GM21529 (cell line): Measurements from ENCODE around the gene FAM107A.

Experiments
- ATAC-seq: cut with Tn5 transposase; IDR thresholded peaks from one replicate; pipeline ENCODE4 v1.9.1; 2021; ENCODE audit not compliant: unreplicated experiment

Gene FAM107A

GRCh38 chr3:58594117-58594516, 16.9 kb upstream of the FAM107A start:
- ATAC-seq: no peak

- no peak for ATAC-seq
Observed at GRCh38 chr3:58591517-58592510, 14.6 kb upstream of the FAM107A start.

DNA sequence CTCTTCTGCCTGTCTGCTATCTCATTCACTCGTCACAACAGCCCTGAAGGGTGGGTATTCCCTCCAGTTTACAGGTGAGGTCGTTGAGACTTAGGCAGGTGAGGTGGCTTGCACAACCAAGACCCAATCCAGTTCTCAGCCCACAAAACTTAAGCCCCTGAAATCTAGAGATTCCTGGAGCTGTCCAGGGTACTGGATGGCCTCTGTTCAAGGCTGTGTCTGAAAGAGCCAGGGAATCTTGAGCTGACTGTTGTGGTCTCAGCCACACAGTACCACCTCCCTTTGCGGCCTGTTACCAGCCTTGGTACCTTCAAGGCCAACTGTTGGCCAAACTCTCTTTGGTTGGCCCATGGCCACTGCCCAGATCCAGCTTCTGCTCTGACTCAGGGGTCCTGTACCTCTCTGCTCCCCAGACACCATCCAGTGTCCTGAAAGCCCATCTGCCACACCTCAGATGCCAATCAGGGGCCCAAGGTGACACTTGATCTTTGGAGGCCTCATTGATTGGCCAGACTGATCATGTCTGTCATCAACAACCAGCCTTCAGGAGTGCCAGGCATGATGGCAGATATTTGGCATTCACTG, 10.9 kb upstream of the FAM107A start:
- ATAC-seq: no peak

GRCh38 chr3:58586776-58587192, 9.6 kb upstream of the FAM107A start:
- ATAC-seq: no peak

DNA sequence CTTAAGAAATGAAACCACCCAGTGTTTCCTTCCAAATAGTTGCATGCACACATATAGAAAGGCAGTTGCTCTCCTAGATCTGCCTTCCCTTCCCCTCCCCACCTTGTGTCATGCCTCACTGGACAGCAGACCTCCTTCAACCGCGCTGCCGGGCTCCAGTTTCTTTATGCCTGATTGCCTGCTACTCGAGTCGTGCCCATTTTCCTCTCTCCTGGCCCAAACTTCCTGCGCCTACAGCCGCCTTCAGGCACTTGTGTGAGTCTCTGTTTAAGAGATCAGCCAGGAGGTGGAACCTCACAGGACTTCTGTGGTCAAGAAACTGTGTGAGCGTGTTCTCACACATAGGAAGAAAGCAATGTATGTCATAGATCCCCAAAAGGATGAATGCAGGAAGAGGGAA, 8.8 kb upstream of the FAM107A start:
- ATAC-seq: peak; percentile 36

GRCh38 chr3:58585005-58585786, 8.0 kb upstream of the FAM107A start:
- peak; percentile 91 for ATAC-seq

DNA sequence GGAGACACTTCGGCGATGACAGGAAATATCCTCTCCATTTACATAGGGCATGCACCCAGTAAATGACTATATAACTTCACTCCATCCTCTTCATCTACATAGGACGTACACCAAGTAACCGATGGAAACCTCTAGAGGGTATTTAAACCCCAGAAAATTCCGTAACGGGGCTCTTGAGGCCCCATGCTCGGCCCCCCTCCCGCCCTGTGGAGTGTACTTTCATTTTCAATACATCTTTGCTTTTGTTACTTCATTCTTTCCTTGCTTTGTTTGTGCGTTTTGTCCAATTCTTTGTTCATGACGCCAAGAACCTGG, 7.5 kb upstream of the FAM107A start:
- ATAC-seq: no peak

DNA sequence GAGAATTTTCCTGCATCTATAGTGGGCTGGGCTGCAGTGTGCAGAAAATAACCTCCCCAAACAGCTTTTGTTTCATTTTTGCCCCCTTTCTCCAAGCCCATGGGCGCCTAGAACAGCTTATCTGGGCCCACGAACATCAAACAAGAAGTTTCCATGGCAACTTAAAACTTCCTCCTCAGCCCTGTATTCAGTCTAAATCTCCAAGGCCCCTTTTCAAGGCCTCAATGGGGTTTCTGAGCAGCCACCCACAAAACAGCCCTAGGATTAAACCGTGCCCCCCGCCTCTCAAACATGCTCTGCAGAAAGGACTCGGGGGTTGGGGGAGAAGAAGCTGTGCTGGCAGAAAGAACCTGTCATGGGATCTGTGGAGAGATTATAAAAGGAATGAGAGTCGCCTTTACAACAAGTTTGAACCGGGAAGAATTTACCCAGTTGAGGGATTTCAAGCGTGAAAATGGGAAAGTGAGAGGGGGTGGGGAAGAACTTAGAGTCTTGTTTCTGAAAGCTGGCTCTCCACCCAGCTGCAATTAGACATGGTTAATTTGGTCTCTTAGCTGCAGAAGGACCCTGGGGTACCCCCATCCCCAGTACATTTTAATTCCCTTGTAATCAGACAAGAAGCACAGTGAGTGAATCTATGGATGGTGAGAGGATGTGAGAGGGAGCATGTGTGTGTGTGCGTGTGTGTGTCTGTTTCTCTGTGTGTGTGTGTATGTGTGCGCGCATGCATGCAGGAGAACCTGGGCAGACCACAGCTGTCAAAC, 4.3 kb upstream of the FAM107A start:
- no peak for ATAC-seq

GRCh38 chr3:58580826-58581327, 3.7 kb upstream of the FAM107A start:
- ATAC-seq: no peak

DNA sequence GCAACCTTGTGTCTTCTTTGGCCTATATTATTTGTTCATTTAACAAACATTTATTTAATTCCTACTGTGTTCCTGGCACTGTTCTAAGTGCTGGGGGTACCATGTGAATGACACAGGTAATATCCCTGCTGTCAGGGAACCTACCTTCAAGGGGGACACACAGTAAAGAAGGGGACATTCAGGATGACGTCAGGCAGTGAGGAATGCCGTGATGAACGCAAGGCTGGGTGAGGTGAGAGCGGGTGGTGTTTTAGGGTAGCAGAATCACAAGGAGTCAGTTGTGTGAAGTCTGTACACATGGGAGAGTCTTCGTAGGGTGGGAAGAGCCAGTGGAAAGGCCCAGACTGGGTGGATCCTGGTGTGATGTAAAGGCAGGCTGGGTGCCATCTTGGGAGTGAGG, 1.7 kb upstream of the FAM107A start:
- ATAC-seq: no peak

- no peak for ATAC-seq
Observed at GRCh38 chr3:58576716-58577115, 475 bp downstream of the FAM107A start.

- no peak for ATAC-seq
Observed at GRCh38 chr3:58575971-58576652, 1.1 kb downstream of the FAM107A start.

- no peak for ATAC-seq
Observed at GRCh38 chr3:58574682-58575081, 2.5 kb downstream of the FAM107A start.

DNA sequence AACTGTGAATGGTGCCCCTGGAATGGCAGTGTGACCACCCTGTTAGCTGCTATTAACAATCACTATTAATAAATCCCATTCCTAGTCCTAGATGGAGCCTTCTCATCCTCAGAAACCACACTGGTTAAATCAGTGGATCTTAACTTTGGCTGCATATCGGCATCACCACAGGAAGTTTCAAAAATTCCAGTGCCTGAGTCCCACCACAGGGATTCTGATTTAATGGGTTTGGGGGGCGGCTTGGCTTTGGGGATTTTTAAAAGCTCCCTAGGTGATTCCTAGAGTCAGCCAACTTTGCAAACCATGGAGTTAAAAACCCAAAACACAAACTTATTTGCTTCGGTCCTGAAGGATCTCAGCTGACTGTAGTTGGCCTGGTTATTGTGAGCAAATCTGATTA, 3.1 kb downstream of the FAM107A start:
- no peak for ATAC-seq

DNA sequence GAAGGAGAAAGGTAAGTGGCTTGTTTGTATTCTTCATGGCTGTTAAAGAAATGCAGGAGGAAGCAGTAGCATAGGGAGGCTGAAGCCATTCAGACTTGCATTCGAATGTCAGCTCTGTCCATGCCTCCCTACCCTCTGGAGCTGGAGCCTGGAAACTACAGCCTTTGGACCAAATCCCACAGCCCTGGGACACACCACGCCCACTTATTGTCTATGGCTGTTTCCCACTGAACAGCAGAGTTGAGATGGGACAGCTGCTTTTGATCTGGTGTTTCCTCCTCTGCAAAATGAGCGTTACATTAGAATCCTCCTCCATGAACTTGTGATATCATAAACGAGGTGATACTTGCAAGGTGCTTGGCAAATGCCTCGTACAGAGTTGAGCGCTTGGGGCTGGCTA, 3.6 kb downstream of the FAM107A start:
- no peak for ATAC-seq

GRCh38 chr3:58572634-58573230, 4.5 kb downstream of the FAM107A start:
- ATAC-seq: no peak

DNA sequence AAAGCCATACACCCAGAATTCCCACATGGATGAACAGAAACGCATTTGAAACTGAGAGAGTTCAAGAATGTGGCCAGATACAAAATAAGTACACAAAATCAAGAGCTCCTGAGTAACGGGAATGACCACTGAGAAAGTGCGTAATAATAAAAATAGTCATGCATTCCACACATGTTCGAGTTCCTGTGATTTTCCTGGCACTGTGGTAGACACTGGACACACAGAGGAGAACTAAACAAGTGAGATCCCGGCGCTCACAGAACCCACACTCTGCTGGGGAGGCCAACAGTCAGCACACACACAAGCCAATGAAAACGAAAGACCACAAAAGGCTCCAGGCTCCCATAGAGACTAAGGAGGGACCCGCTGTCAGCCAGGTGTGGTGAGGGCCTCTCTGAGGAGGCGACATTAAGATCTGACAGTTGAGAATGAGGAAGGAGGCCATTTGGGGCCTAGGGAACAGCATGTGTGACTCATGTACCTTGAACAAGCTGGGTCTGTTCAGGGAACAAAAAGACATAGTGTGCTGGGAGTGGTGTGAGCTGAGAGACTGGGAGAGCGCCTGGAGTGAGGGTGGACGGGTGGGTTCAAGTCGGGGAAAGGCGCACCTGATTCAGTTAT, 5.1 kb downstream of the FAM107A start:
- no peak for ATAC-seq

GRCh38 chr3:58570851-58571250, 6.3 kb downstream of the FAM107A start:
- ATAC-seq: no peak

DNA sequence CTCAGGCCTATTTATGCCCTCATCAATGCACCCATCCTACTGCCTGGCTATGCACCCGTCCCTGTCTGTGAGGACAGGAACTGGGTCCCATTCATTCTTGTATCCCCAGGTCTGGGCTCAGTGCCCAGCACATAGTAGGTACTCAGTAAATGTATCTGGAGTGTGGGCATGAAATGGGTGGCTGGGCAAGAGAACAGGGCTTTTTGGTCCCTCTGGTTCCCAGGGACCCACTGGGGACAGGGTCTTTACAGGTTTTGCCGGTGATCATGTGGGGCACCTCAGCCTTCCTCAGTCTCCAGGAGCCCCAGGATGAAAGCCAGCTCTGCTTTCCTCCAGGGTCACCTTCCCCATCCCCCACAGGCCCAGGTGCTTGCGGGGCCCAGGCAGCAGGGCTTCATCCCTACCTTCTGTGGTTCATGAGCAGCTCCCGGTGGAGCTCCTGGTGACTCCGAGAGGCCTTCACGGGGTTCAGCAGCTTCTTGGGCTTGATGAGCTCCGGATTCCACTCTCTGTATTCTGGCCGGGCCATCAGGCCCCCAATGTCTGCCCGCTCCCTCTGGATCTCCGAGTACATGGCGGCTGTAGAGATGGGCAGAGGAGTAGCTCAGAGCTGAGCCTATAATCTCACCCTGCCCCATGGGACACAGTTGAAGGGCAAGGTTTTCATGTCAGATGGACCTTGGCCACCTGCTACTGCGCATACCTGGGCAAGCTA, 7.7 kb downstream of the FAM107A start:
- ATAC-seq: no peak
